OCI-LY3 (cell line): ENCODE data around the gene TNPO1.

Source experiments
- H2AFZ ChIP-seq: fragments of 200-600, 300-600 bp; shearing (Covaris generic); 2 replicates; pipeline ENCODE4 v1.6.0; 2014; ENCODE audit warnings: antibody characterized with exemption, low read depth, low read length
- H3K27ac ChIP-seq: fragments of 200-600, 300-600 bp; sonication (generic); 2 replicates; pipeline ENCODE4 v1.5.1; 2014; ENCODE audit warnings: mild to moderate bottlenecking, low read length, moderate library complexity, mixed read lengths
- H3K27me3 ChIP-seq: fragments of 200-600, 300-600 bp; sonication (generic); 2 replicates; pipeline ENCODE4 v1.6.1; 2014; ENCODE audit warnings: low read depth, low read length, mixed read lengths
- H3K36me3 ChIP-seq: fragments of 200-600, 300-600 bp; sonication (generic); replicated peaks from 2 replicates; pipeline ENCODE3; 2014; ENCODE audit warnings: low read depth, low read length, mixed read lengths
- H3K4me1 ChIP-seq: fragments of 300-600, 200-600 bp; sonication (generic); 2 replicates; pipeline ENCODE4 v1.6.1; 2014; ENCODE audit warnings: low read length, mixed read lengths
- H3K4me2 ChIP-seq: fragments of 200-600, 300-600 bp; sonication (generic); 2 replicates; pipeline ENCODE4 v1.6.1; 2014; ENCODE audit warnings: low read length, mixed read lengths
- H3K4me3 ChIP-seq: fragments of 300-600, 200-600 bp; sonication (generic); 2 replicates; pipeline ENCODE4 v1.5.1; 2014; ENCODE audit warnings: antibody characterized with exemption, mild to moderate bottlenecking, low read length, moderate library complexity
- H3K79me2 ChIP-seq: fragments of 300-600, 200-600 bp; shearing (Covaris generic); 2 replicates; pipeline ENCODE4 v1.6.1; 2014; ENCODE audit warnings: mild to moderate bottlenecking, low read length, mixed read lengths
- H3K9ac ChIP-seq: fragments of 300-600, 200-600 bp; shearing (Covaris generic); 2 replicates; pipeline ENCODE4 v1.6.0; 2014; ENCODE audit warnings: mild to moderate bottlenecking, low read length, moderate library complexity
- H3K9me3 ChIP-seq: fragments of 200-600, 300-600 bp; shearing (Covaris generic); 2 replicates; pipeline ENCODE4 v1.6.1; 2014; ENCODE audit warnings: low read length, mixed read lengths; ENCODE audit not compliant: insufficient read depth
- H4K20me1 ChIP-seq: fragments of 200-600, 300-600 bp; sonication (generic); 2 replicates; pipeline ENCODE4 v1.6.1; 2016; ENCODE audit warnings: low read length, mixed read lengths; ENCODE audit not compliant: insufficient read depth
- CTCF ChIP-seq: fragments of 200-600, 300-600 bp; sonication (generic); IDR thresholded peaks from 2 replicates; pipeline ENCODE4 v1.5.1; 2014; ENCODE audit warnings: antibody characterized with exemption, low read length, low read depth
- EZH2phosphoT487 ChIP-seq: fragments of 200-600 bp; shearing (Covaris generic); IDR thresholded peaks from 2 replicates; pipeline ENCODE4 v1.6.1; 2018; ENCODE audit warnings: antibody characterized with exemption, mixed run types, low read depth

TNPO1 gene

GRCh38 chr5:72955768-72956323 is 139.4 kb downstream of the TNPO1 start, which contains the start of gene FCHO2:
Gene FCHO2, plus strand, starts transcription at chr5:72956041. Its CDS starts 56 bp downstream, at chr5:72956097.
- Histone ChIP-seq H4K20me1 (no peaks in the 10 kb centered on the region), H3K27me3 (peaks cover 14% of the 10 kb centered on the region), H3K4me1 (peaks cover 23% of the 10 kb centered on the region), H3K27ac (no peak within 1 kb of the TSS), H3K79me2 (no peaks in the 10 kb centered on the region), H3K4me3 (peak within 1 kb of the TSS; percentile 88), H3K9me3 (no peaks in the 10 kb centered on the region), H3K36me3 (no peaks in the 10 kb centered on the region), H3K9ac (peak within 1 kb of the TSS; percentile 70), H2AFZ (peak within 1 kb of the TSS; percentile 87), H3K4me2 (peak within 1 kb of the TSS; percentile 93)
- TF ChIP-seq EZH2phosphoT487 = no peak
- TF ChIP-seq CTCF = peak; percentile 57

GRCh38 chr5:72956324-72957140 is 140.1 kb downstream of the TNPO1 start:
- Histone ChIP-seq H3K79me2 (no peaks in the 10 kb centered on the region), H3K4me2 (peak overlapping the region; percentile 93), H4K20me1 (no peaks in the 10 kb centered on the region), H3K9me3 (no peaks in the 10 kb centered on the region), H2AFZ (peak overlapping the region; percentile 87), H3K27ac (no peak overlapping the region), H3K9ac (peak overlapping the region; percentile 70), H3K4me1 (peaks cover 21% of the 10 kb centered on the region), H3K36me3 (no peaks in the 10 kb centered on the region), H3K27me3 (peaks cover 14% of the 10 kb centered on the region), H3K4me3 (peak overlapping the region; percentile 88)
- TF ChIP-seq EZH2phosphoT487 = no peak
- TF ChIP-seq CTCF = no peak

GRCh38 chr5:72957337-72957736 is 140.9 kb downstream of the TNPO1 start:
- peak overlapping the region; percentile 93 for H3K4me2 ChIP-seq

More at GRCh38 chr5:72957337-72957736, 140.9 kb downstream of the TNPO1 start:
- no peak for TF ChIP-seq CTCF
- Histone ChIP-seq H3K27ac (no peak overlapping the region), H3K9me3 (no peaks in the 10 kb centered on the region), H2AFZ (no peak overlapping the region), H3K27me3 (peaks cover 14% of the 10 kb centered on the region), H3K9ac (no peak overlapping the region), H3K4me3 (peak overlapping the region; percentile 88), H3K79me2 (no peaks in the 10 kb centered on the region), H3K36me3 (no peaks in the 10 kb centered on the region), H4K20me1 (no peaks in the 10 kb centered on the region), H3K4me1 (peaks cover 13% of the 10 kb centered on the region)
